CD4-positive, alpha-beta T cell (primary cell): ENCODE data around the gene TERF2IP. TPM values are rescaled to one million over a fixed set of nuclear protein-coding genes. Genes with fewer than 3 reads are reported as not detected.

Experiments
- ATAC-seq: fragments of 200-7000 bp; cut with Tn5 transposase; one replicate; pipeline ENCODE4 v1.10.0; 2022; ENCODE audit warnings: mild to moderate bottlenecking; ENCODE audit not compliant: poor library complexity
- CTCF ChIA-PET: fragments of 350-600 bp; sonication (Branson Sonifier 250); formaldehyde crosslinking; loops from one replicate; lab custom pipeline; 2021; ENCODE audit warnings: antibody characterized with exemption, inconsistent platforms; lab: Charles Lee
- POLR2A ChIA-PET: fragments of 350-600 bp; sonication (Branson Sonifier 250); formaldehyde crosslinking; loops from one replicate; lab custom pipeline; 2021; ENCODE audit warnings: antibody characterized with exemption, inconsistent platforms; lab: Charles Lee
- DNase-seq, 14 experiments: peaks; one replicate each; pipeline ENCODE4 v3.0.0-alpha.2; 2013 to 2020; ENCODE audit warnings: mixed read lengths in 2 of 14
- H3K27ac ChIP-seq, 2 donors: one replicate each; pipeline versions ENCODE4 v1.5.1 to v1.7.0; 2013; ENCODE audit warnings: low read length in 2 of 2, low read depth in 1 of 2, mild to moderate bottlenecking in 1 of 2
- H3K27me3 ChIP-seq, 2 experiments: 1 replicate in 1 of 2; 2 replicates in 1 of 2; pipeline versions ENCODE4 v1.6.1 to v1.7.0; 2013; ENCODE audit warnings: low read length in 2 of 2, control low read depth in 1 of 2, mild to moderate bottlenecking in 1 of 2, moderate library complexity in 1 of 2; ENCODE audit not compliant: insufficient read depth in 2 of 2, control insufficient read depth in 1 of 2
- H3K36me3 ChIP-seq: one replicate; pipeline ENCODE4 v1.6.1; 2013; ENCODE audit warnings: low read length, control low read depth; ENCODE audit not compliant: insufficient read depth
- H3K4me1 ChIP-seq: one replicate; pipeline ENCODE4 v1.6.1; 2013; ENCODE audit warnings: low read length, control low read depth; ENCODE audit not compliant: insufficient read depth
- H3K4me3 ChIP-seq: one replicate; pipeline ENCODE4 v1.5.1; 2013; ENCODE audit warnings: mild to moderate bottlenecking, low read length, moderate library complexity
- H3K9me3 ChIP-seq, 2 experiments: 1 replicate in 1 of 2; 2 replicates in 1 of 2; pipeline versions ENCODE4 v1.6.1 to v1.7.0; 2013; ENCODE audit warnings: low read length in 2 of 2, mild to moderate bottlenecking in 2 of 2, control low read depth in 1 of 2, moderate library complexity in 1 of 2; ENCODE audit not compliant: control insufficient read depth in 1 of 2, insufficient read depth in 1 of 2
- H3K27ac Mint-ChIP-seq: one replicate; pipeline ENCODE4 v1.8.0; 2020; ENCODE audit warnings: mixed read lengths
- H3K27me3 Mint-ChIP-seq: one replicate; pipeline ENCODE4 v1.8.0; 2021; ENCODE audit warnings: mixed read lengths
- H3K36me3 Mint-ChIP-seq: one replicate; pipeline ENCODE4 v1.8.0; 2021; ENCODE audit warnings: low read depth, mixed read lengths
- H3K4me1 Mint-ChIP-seq: one replicate; pipeline ENCODE4 v1.8.0; 2021; ENCODE audit warnings: low read depth, mixed read lengths
- H3K4me3 Mint-ChIP-seq: one replicate; pipeline ENCODE4 v1.8.0; 2020; ENCODE audit warnings: mild to moderate bottlenecking, mixed read lengths
- H3K9me3 Mint-ChIP-seq: one replicate; pipeline ENCODE4 v1.8.0; 2020; ENCODE audit warnings: mixed read lengths
- intact Hi-C, 2 experiments: fragments of 100-400 bp; cut with DNase I in 1 of 2; cut with micrococcal nuclease in 1 of 2; formaldehyde crosslinking; loops; one replicate each; pipeline versions ENCODE4 v1.15.1 to v1.9.0; 2023 to 2025; cut with DNase I, micrococcal nuclease
- polyA plus RNA-seq, 2 donors: library from polyadenylated mRNA; unstranded; fragments of 120-200 nt; gene quantifications; one replicate each; pipeline ENCODE4 v1.2.1, GENCODE V29; 2013
- total RNA-seq, 174 experiments: library from RNA in 2 of 174; stranded (reverse) in 2 of 174; gene quantifications; one replicate each; pipeline ENCODE4 v1.2.3 and lab custom pipeline; 2021 to 2026
- TF ChIP-seq, protein P1 (sequence below): fragments of 200-600 bp; IDR thresholded peaks from one replicate; pipeline ENCODE4 v1.8.0; 2022; ENCODE audit warnings: antibody characterized with exemption, mild to moderate bottlenecking

The TERF2IP gene, protein sequence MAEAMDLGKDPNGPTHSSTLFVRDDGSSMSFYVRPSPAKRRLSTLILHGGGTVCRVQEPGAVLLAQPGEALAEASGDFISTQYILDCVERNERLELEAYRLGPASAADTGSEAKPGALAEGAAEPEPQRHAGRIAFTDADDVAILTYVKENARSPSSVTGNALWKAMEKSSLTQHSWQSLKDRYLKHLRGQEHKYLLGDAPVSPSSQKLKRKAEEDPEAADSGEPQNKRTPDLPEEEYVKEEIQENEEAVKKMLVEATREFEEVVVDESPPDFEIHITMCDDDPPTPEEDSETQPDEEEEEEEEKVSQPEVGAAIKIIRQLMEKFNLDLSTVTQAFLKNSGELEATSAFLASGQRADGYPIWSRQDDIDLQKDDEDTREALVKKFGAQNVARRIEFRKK
- total RNA-seq: 100 to 1,000 TPM; 122 to 124 TPM
- polyA plus RNA-seq (2013, experiment 1 of 2): 104 TPM
- 105 TPM for polyA plus RNA-seq (2013, experiment 2 of 2)
- 95.2 to 215 (median 137) reads per million in 172 experiments for total RNA-seq (lab: John Stamatoyannopoulos, UW)

DNA sequence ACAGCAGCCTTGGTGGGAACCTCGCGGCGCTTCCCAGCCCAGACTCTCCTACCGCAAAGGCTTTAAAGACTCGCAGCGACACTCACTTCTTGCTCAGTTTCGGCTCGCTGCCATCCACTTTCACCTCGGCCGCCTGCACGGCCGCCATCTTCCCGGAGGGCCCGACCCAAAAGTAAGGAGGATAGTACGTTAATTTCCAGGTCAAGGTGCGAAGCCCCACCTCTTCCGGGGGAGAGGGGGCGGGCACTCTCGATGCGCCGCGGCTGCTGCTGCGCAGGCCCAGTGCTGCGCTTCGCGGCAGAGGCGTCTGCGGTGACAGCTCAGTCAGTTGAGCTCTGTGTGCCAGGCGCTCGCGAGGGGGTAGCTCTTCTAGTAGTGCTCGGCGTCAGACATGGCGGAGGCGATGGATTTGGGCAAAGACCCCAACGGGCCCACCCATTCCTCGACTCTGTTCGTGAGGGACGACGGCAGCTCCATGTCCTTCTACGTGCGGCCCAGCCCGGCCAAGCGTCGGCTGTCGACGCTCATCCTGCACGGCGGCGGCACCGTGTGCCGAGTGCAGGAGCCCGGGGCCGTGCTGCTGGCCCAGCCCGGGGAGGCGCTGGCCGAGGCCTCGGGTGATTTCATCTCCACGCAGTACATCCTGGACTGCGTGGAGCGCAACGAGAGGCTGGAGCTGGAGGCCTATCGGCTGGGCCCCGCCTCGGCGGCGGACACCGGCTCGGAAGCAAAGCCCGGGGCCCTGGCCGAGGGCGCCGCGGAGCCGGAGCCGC, at the start of gene TERF2IP, which contains the start of gene KARS1:
TERF2IP (plus strand) TSS at position 282 of the 773 bp plus-strand sequence; CDS start at position 392, 110 bp downstream.
KARS1 (minus strand) TSS at position 174 of the 773 bp plus-strand sequence; CDS start at position 148, 26 bp downstream.
- CTCF ChIA-PET: interaction anchor here (0.9 to 3.5 kb wide), 4 partner anchors 26 to 183 kb away, joined by 5 to 15 read pairs (median 9); partner anchors contain the start of genes ADAT1 and TMEM170A
- no peaks in the 10 kb centered on the region for H3K9me3 Mint-ChIP-seq
- H3K4me1 ChIP-seq: peaks cover 42% of the 10 kb centered on the region
- peak; percentile 90 to 98 (median 94) for DNase-seq
- peak within 1 kb of the TSS; percentile 98 for H3K4me3 Mint-ChIP-seq
- TF ChIP-seq, protein P1, sequence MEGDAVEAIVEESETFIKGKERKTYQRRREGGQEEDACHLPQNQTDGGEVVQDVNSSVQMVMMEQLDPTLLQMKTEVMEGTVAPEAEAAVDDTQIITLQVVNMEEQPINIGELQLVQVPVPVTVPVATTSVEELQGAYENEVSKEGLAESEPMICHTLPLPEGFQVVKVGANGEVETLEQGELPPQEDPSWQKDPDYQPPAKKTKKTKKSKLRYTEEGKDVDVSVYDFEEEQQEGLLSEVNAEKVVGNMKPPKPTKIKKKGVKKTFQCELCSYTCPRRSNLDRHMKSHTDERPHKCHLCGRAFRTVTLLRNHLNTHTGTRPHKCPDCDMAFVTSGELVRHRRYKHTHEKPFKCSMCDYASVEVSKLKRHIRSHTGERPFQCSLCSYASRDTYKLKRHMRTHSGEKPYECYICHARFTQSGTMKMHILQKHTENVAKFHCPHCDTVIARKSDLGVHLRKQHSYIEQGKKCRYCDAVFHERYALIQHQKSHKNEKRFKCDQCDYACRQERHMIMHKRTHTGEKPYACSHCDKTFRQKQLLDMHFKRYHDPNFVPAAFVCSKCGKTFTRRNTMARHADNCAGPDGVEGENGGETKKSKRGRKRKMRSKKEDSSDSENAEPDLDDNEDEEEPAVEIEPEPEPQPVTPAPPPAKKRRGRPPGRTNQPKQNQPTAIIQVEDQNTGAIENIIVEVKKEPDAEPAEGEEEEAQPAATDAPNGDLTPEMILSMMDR: no peak
- intact Hi-C loops: loop anchor here (1.0 to 10.0 kb wide), 10 partner anchors 24 to 1545 kb away; partner anchors contain the start of genes ADAT1 (in 2 of the 2), GABARAPL2 (in 2 of the 2), CFDP1 (in 1 of the 2) and MON1B (in 1 of the 2)
- no peaks in the 10 kb centered on the region for H3K27me3 Mint-ChIP-seq
- no peaks in the 10 kb centered on the region for H3K9me3 ChIP-seq
- H3K36me3 ChIP-seq: peaks cover 21% of the 10 kb centered on the region
- ATAC-seq: peak; percentile 82
- H3K36me3 Mint-ChIP-seq: peaks cover 75% of the 10 kb centered on the region
- peak within 1 kb of the TSS; percentile 100 for H3K27ac Mint-ChIP-seq
- H3K4me1 Mint-ChIP-seq: peaks cover 68% of the 10 kb centered on the region
- peak within 1 kb of the TSS; percentile 95 to 96 for H3K27ac ChIP-seq
- POLR2A ChIA-PET: interaction anchor here (0.6 to 6.0 kb wide), 32 partner anchors 9 to 1565 kb away, joined by 3 to 239 read pairs (median 8); partner anchors contain the start of genes ADAT1, CFDP1, GABARAPL2 and MON1B
- H3K4me3 ChIP-seq: peak within 1 kb of the TSS; percentile 82
- no peaks in the 10 kb centered on the region for H3K27me3 ChIP-seq

DNA sequence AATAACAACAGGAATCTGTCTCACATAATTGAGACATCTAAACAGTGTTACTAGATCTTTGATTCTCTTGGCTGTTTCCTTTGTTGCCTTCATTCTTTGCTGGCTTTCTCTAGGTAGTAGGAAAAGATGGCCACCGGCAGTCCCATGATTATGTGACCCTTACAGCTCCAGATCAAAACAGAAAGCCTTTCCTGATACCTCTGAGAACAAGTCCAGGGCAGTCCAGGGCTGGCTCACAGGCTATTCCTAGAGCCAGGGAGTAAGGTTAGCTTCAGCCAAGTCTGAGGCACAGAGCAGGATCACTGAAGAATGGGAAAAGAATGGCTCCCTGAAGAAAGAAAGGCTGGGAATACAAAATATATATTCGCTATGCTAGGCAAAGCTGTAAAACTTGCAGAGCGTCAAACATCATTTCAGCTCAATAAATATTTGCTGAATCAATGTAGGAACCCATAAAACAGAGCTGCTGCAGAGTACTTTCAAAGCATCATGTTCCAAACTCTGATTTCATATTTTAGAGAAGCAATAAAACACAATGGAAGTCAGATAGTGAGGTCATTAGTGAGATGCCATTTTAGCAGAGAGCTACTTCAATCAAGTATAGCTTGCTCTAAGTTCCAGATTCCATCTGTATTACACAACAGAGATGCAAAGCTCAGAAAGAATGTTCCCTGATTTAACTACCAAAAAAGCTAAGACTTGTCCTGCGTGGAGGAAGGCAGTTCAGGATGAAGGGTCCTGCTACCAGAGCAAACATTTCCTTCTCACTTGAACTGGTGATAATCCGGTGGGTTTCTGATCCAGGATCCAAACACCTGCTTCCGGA, 47.9 kb upstream of the TERF2IP start:
- Mint-ChIP-seq H3K27ac (no peak overlapping the region), H3K4me3 (no peak overlapping the region), H3K4me1 (peaks cover 1% of the 10 kb centered on the region), H3K36me3 (peaks cover 82% of the 10 kb centered on the region), H3K27me3 (no peaks in the 10 kb centered on the region), H3K9me3 (peaks cover 2% of the 10 kb centered on the region)
- Histone ChIP-seq H3K27me3 (no peaks in the 10 kb centered on the region), H3K27ac (no peak overlapping the region), H3K9me3 (peaks cover 0 to 11% of the 10 kb centered on the region in 2 experiments), H3K4me1 (no peaks in the 10 kb centered on the region), H3K4me3 (no peak overlapping the region), H3K36me3 (peaks cover 51% of the 10 kb centered on the region)
- ChIA-PET POLR2A (no interaction called here), CTCF (interaction anchor here (0.7 kb wide), 1 partner anchor 820 kb away, joined by 5 read pairs; no protein-coding TSS in a partner anchor)
- ATAC-seq (no peak), DNase-seq (no peak)
- intact Hi-C loops: no loop called here
- TF ChIP-seq, protein P1: no peak
